ENCODE results near the gene FHL3. TPM values are rescaled to one million over a fixed set of nuclear protein-coding genes. Genes with fewer than 3 reads are reported as not detected.

The FHL3 gene, protein sequence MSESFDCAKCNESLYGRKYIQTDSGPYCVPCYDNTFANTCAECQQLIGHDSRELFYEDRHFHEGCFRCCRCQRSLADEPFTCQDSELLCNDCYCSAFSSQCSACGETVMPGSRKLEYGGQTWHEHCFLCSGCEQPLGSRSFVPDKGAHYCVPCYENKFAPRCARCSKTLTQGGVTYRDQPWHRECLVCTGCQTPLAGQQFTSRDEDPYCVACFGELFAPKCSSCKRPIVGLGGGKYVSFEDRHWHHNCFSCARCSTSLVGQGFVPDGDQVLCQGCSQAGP
- polyA plus RNA-seq (ENCODE audit: insufficient read length) = 20.5 TPM
- long read RNA-seq, donor 1, partial matches to known transcripts = 0 of 3 reads
- long read RNA-seq, donor 1, other reads (novel, unspliced or antisense) = 0 of 3 reads
- long read RNA-seq, donor 2, partial matches to known transcripts = 0 of 3 reads
- long read RNA-seq, donor 2, other reads (novel, unspliced or antisense) = 0 of 3 reads
- long read RNA-seq, donor 3, transcript FHL3-201 (6 exons, 1,647 nt) = major isoform, 5 of 6 reads
- long read RNA-seq, donor 3, partial matches to known transcripts = 0 of 6 reads
- long read RNA-seq, donor 3, other reads (novel, unspliced or antisense) = 0 of 6 reads
- long read RNA-seq, donor 4 = 0 reads
- long read RNA-seq, donor 5, transcript FHL3-201 (6 exons, 1,647 nt) = major isoform, 5 of 7 reads
- long read RNA-seq, donor 5, partial matches to known transcripts = 0 of 7 reads
- long read RNA-seq, donor 5, other reads (novel, unspliced or antisense) = 0 of 7 reads
- long read RNA-seq, donor 6, partial matches to known transcripts = 0 of 3 reads
- long read RNA-seq, donor 6, other reads (novel, unspliced or antisense) = 0 of 3 reads
- long read RNA-seq, donor 7, partial matches to known transcripts = 0 of 6 reads
- long read RNA-seq, donor 7, other reads (novel, unspliced or antisense) = 0 of 6 reads
- long read RNA-seq, donor 8, partial matches to known transcripts = 0 of 2 reads
- long read RNA-seq, donor 8, other reads (novel, unspliced or antisense) = 0 of 2 reads

DNA sequence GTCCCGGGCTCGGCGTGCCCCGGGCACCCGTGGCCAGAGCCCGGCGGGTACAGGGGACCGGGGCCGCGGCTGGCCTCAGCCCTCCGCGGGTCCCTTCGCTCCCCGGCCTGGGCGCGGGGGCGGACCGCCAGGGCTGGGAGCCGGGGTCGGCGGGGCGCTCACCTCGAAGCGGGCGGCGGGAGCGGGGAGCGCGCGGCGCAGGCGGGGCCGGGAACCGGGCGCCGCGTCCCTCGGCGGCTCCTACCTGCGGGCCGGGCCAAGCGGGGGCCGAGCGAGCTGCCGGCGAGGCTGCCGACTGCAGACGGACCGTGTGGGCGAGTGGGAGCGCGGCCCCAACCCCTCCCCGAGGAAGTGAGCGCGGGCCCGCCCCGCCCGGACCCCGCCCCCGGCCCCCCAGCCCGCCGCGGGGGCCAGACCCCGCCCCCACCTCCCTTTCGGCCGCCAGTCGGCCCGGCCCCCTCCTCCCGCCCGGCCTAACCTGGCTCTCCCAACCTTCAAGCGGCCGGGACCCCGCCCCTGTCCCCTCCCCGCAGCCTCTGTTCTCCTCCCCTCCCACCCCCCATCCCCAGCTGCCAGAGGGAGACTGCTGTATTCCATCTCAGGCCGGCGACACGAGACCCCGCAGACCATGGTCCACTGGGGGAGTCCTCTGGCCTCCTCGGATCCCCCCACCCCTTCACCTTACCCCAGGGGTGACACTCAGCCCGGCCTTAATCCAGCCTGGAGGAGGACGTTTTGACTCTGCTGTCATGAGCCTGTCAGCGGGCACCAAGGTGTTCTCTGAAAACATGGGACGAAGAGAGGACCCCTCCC is at the start of gene FHL3:
Gene FHL3, minus strand, starts transcription at position 320 of the 813 bp plus-strand sequence. CDS start 6,102 bp downstream, outside the sequence.
- no peak for DNase-seq

DNA sequence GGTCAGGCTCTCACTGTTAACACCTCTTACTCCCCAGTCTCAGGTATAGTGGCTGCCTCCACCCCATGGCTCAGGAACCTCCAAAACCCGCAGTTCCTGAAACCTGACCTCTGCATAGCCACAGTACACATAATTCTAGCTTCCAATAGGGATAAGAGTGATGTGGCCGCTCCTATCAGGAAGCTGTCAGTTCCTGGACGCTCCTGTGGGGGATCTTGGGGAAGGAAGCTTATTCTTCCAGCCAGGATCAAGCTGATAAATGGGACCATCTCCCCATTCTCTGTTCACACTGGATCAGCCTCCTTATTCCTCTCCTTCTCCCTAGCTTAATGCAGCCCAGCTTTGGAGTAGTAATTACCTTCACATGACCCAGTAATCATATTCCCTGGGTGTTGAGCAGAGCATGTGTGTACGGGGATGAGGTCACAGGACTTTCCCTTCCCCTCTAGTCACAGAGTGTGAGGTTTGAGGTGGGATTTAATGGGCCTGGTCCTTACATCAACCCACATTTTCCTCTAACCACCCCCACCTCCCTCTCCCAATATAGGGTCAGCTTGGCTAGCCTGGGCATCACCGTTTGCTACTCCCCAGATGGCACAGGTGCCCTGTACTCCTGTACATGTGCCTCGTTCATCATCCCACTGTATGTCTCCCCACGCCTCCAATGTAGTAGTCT is 48.2 kb upstream of the FHL3 start:
- no peak for DNase-seq

DNA sequence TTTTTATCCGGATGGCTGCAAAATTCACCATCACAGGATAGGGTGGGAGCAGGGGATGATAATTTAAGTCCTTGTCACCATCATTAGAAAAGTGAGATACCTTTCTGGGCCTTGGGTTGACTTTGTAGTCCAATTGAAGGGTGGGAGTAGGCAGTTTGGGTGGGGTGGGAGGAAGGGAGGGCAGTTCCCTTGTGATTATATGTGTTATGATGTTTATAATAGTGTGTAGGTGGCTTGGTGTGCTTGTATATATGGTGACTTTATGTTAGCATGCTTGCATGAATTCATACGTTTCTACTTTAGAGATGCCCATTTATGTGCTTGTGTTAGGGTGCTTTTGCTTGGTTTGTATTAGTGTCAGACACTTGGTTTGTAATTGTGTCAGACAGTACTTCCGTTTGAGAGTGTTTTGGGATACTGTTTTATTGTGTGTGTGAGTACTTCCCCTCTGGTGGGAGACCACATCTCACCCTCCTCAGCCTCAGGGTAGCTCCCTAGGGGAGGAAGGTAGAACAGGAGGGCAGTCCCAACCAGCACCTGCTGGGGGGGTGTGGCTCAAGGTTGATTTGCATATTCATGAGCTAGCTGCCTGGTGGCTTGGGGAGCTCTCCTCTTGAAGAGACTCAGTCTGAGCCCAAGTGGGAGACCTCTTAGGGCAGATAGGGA is 47.6 kb upstream of the FHL3 start:
- no peak for DNase-seq

DNA sequence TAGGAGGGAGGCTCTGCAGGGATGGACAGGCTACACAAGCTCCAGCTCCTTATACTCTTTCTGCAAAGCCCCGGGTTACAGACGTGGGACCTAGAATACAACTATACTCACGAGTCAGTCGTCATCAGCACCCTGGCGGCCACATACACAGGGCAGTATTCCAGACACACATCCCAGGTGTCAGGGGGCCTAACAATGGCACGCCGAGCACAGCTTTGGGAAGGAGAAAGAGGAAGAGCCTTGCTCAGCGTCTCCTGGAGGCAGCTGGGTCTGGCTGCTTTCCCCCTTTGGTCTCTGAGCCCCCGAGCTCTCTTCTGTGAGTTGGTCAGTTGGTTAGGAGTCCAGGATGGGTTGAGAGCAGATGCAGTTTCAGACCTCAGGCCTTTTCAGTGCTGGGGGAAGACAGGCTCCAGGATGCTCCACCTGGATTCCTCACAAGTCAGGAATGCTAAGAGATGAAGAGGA is 45.8 kb upstream of the FHL3 start:
- DNase-seq = no peak

DNA sequence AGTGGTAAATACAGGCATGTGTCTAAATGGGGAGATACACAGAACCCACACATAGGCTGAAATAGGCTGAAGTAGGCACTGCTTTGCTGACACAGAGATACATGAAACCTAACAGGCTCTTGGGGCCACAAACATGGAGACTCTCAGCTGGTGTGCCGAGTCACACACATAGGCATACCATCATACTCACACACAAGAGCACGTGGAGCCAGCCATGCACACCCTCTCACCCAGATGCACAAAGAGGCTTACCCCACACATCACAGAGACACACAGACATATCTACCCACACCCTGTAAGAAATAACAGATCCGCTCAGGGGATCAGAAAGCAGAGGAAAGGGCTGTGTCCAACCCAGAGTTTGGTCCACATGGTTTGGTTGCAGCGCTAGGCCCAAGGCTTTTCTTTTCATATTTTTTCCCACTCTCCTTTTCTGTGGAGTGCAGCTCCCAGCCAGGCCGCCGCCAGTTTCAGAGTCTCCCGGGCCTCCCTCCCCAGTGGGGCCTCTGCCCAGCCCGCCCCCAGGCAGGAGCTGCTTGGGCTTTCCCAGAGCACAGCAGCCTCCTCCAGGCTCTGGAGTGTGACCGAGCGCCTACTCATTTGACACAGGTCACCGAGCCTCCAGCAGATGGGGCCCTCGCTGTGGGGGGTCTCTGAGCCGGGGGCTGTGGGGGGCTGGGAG is 45.2 kb upstream of the FHL3 start:
- no peak for DNase-seq

DNA sequence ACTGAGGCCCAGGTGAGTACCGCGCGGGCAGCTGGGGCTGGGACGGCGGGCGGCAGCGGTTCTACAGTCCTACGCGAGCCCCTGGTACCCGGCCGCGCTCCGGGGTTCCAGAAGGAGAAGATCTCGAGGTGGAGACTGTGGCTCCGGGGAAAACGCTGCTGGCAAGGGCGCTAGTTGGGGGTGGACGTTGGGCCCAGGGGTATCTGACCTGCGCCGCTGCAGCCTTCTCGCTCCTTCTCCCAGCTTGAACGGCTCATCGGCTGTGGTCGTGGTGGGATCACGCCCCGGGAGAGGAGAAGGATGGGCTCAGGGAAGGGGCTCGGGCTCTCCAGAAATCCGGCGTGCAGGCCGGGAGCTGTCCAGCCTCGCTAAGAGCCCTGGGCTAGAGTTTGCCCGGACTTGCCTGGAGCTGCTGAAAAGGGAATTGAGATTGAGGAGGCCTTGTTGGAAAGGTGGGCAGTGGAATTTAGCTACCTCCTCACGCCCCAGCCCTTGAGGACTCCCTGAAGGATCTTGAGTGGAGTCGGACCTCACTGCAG is 42.4 kb upstream of the FHL3 start:
- no peak for DNase-seq

GRCh38 chr1:38046884-38047602 is 41.7 kb upstream of the FHL3 start:
- DNase-seq = peak; percentile 83

GRCh38 chr1:38046333-38046883 is 41.1 kb upstream of the FHL3 start, which contains the start of gene POU3F1:
TSS of gene POU3F1 (minus strand) at chr1:38046793. CDS start at chr1:38046743, 50 bp downstream.
- no peak for DNase-seq

DNA sequence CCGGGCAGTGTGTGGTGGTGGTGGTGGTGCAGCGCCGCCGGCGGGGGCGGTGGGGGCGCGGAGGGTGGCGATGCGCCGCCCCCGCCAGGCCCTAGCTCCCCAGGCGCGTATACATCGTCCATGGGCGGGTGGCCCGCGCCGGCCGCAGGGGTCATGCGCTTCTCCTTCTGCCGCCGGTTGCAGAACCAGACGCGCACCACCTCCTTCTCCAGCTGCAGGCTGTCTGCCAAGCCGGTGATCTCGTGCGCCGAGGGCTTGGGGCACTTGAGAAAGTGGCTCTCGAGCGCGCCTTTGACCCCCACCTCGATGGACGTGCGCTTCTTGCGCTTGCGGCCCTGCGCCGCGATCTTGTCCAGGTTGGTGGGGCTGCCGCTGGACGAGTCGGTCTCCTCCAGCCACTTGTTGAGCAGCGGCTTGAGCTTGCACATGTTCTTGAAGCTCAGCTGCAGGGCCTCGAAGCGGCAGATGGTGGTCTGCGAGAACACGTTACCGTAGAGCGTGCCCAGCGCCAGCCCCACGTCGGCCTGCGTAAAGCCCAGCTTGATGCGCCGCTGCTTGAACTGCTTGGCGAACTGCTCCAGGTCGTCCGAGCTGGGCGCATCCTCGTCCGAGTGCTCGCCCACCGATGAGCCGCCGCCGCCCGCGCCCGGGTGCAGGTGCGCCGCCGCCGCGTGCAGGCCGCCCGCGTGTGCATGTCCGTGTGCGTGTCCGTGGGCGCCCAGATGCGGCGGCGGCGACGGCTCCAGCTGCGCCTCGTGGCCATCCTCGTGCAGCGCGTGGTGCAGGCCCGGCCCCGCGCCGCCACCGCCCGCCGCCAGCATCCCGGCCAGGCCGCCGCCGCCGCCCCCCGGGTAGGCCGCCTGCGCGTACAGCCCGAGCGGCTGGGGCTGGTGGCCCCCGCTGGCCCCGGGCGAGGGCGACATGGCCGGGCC is 40.4 kb upstream of the FHL3 start:
- no peak for DNase-seq

DNA sequence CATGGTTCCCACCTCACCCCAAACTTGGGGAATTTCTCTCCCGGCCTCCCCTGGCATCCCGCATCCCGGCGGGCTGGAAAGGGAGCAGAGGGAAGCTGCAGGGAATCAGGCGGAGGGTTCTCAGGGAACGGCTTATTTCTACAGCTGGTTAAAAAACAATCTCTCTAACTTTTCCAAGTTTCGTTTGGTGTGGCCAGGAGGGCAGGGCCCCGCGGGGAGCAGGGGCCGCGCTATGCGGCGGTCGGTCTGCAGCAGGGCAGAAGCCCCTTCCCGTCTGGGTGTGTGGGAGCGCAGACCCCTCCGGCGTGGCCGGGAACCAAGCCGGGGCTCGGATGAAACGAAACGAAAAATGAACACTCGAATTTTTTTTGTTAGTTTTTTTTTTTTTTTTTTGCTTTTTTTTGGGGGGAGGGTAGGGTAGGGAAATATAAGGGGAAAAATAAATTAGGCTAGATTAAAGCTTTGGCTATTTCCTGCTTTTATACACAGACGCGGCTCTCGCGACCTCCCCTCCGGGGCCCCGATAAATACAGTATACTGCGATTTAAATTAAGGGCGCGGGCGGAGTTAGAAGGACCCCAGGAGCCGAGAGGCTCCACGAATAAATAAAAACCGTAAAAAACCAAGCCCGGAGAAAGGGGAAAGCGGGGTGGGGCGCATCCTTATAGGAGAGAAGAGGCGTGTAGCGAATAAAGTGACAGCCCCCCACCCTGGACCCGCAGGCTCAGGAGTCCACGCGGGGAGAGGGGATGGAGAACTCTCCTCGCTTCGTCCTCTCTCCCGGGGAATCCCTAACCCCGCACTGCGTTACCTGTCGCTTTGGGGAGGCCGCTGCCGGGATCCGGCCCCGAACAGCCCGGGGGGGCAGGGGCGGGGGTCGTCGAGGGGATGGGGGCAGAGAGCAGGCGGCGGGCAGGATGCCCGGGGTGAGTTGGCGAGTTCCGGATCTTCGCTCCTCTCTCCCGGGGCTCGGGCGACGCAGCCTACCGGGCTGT is 39.2 kb upstream of the FHL3 start:
- DNase-seq = no peak

DNA sequence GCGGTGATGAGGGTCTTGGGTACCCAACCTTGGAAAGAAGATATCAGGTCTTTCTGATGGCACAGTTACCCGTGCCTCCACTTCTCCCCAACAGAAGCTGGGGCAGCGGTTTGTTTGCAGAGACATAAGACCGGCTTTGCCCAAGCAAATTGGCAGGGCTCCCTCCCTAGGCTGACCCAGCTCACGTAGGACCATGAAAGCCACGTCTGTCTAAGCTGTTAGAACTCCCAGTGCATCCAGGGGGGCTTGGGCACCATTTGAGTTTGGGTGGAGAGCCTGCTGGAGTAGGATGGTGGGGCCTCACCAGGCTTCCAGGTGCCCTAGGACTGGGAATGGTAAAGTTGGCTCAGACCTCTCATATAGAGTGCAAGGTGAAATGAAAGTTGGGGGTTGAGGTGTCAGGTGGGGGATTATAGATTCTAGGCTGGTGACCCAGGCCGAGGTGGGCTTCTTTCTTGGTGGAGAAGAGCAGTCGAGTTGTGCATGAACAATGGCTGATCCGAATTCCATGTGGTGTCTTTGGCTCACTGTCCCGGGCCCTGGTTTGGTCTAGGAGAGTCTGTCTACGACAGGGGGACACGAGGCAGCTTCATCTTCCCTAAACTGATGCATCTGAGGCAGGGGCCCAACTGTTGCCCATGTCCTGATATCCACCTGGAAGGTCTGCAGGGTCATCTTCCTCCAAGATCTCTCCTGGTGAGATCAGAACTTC is 37.9 kb upstream of the FHL3 start:
- no peak for DNase-seq

GRCh38 chr1:38041936-38042834 is 36.9 kb upstream of the FHL3 start:
- DNase-seq = no peak

DNA sequence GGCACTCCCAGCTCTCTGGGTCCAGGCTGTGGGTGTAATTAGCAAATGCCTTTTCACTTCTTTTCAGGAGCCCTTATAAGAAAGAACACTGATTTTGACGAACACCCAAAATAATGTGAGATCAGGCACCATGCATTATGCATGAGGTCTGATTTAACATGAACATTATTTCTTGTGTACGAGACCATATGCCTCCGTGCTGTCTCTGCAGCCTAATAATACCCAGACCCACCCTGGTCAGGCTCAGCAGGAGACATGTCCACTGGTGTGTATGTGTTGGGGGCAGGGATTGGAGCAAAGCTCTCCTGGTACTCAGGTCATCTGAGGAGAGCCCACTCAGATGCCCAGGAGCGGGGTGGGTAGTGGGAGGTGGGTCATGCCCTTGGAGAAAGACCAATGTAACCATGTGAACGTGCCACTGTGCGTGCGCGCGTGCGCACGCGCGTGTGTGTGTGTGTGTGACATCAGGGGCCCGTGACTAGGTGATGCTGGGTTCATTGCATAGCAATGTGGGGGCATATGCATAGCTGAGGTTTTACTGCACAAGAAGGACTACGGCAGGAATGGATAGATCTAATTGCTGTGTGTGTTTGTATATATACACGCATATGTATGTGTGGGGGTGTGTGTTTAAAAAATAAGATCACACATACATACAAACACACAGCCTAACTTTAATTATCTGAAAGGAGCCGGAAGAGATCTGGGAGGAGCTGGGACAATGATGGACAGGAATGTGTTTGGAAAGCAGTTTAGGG is 34.2 kb upstream of the FHL3 start:
- DNase-seq = no peak

DNA sequence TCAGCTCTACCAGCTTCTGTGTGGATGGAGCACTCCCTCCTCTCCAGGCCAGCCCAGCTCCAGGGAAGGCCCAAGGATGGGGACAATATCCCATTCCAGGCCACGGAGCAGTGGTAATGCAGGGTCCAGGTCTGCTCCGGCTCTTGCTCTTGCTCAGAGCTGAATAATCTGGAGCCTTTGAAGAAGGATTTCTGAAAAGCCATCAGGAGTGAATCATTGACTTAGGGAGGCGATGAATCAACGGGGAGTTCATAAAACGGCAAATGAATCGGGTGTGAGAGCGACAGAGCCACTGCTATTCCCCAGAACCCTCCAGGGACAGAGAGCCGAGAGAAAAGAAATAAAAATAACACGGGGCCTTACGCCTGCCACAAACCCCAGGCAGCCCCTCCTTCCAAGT is 33.5 kb upstream of the FHL3 start:
- no peak for DNase-seq

All from left kidney (tissue), 8 donors.